H1 (cell line): ENCODE results near the gene FRMD4A. TPM values are rescaled to one million over a fixed set of nuclear protein-coding genes. Genes with fewer than 3 reads are reported as not detected.

Experiments used
- BACH1 ChIP-seq: IDR thresholded peaks from 2 replicates; pipeline ENCODE4 v1.6.1; 2012; ENCODE audit warnings: low read length, improper control_type of control experiment
- JUN ChIP-seq: IDR thresholded peaks from 2 replicates; pipeline ENCODE4 v1.6.1; 2011; ENCODE audit warnings: low read depth, mild to moderate bottlenecking, improper control_type of control experiment, low read length
- RBBP5 ChIP-seq: IDR thresholded peaks from 2 replicates; pipeline ENCODE4 v1.7.1; 2012; ENCODE audit warnings: low read depth, mild to moderate bottlenecking, inconsistent platforms, low read length, moderate library complexity, borderline replicate concordance
- TEAD4 ChIP-seq: IDR thresholded peaks from 2 replicates; pipeline ENCODE4 v1.6.1; 2012; ENCODE audit warnings: low read depth, low read length, inconsistent platforms, mixed read lengths
- polyA plus RNA-seq, 7 experiments: library from polyadenylated mRNA; depleted of rRNA in 3 of 7; stranded (reverse) in 5 of 7; unstranded in 2 of 7; fragments of >200 nt in 5 of 7; fragments of 200-250 nt in 2 of 7; gene quantifications; 1 replicate in 5 of 7; 2 replicates in 1 of 7; 4 replicates in 1 of 7; pipeline versions ENCODE4 v1.2.1 to v1.2.3, GENCODE V29; 2011 to 2013; ENCODE audit warnings: missing spikeins in 2 of 7, mixed read lengths in 2 of 7
- total RNA-seq: library from RNA; stranded (reverse); fragmentation: NEBNext Ultra II Directional; extraction: Animal tissue kit (Norgen Biotek cat#: 25700); gene quantifications from 2 replicates; pipeline ENCODE4 v1.2.1, GENCODE V29; 2021
- TF ChIP-seq, protein P1 (sequence below): IDR thresholded peaks from 2 replicates; pipeline ENCODE4 v1.6.1; 2011; ENCODE audit warnings: low read depth, mild to moderate bottlenecking, low read length; ENCODE audit not compliant: insufficient read depth
- TF ChIP-seq, protein P2 (sequence below): fragments of 300-600 bp; sonication (generic); IDR thresholded peaks from 2 replicates; pipeline ENCODE4 v1.7.1; 2012; ENCODE audit warnings: low read length, moderate library complexity, mild to moderate bottlenecking, inconsistent platforms; ENCODE audit not compliant: insufficient replicate concordance

Gene FRMD4A
- total and polyA plus RNA-seq, 2 of the 8 experiments (the other 6 are each of a cell fraction or from before 2014, with no cell fraction given): 38.6 to 39.6 TPM

DNA sequence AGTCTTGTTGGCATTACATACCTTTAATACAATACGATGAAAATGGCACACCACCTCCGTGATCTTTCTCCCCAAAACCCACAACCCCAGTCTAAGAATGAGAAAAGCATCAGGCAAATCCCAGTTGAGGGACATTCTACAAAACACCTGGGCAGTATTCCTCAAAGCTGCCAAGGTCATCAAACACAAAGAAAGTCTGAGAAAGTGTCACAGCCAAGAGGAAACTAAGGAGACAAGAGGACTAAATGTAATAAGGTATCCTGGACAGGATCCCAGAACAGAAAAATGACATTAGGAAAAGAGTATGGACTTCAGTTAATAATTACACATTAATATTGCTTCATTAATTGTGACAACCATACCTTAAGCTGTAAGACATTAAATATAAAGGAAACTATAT is 14.5 kb upstream of the FRMD4A start (continued):
- TF ChIP-seq, protein P1, sequence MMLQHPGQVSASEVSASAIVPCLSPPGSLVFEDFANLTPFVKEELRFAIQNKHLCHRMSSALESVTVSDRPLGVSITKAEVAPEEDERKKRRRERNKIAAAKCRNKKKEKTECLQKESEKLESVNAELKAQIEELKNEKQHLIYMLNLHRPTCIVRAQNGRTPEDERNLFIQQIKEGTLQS: no peak
- TF ChIP-seq BACH1 (no peak), RBBP5 (no peak), TEAD4 (no peak), JUN (no peak)
- TF ChIP-seq, protein P2, sequence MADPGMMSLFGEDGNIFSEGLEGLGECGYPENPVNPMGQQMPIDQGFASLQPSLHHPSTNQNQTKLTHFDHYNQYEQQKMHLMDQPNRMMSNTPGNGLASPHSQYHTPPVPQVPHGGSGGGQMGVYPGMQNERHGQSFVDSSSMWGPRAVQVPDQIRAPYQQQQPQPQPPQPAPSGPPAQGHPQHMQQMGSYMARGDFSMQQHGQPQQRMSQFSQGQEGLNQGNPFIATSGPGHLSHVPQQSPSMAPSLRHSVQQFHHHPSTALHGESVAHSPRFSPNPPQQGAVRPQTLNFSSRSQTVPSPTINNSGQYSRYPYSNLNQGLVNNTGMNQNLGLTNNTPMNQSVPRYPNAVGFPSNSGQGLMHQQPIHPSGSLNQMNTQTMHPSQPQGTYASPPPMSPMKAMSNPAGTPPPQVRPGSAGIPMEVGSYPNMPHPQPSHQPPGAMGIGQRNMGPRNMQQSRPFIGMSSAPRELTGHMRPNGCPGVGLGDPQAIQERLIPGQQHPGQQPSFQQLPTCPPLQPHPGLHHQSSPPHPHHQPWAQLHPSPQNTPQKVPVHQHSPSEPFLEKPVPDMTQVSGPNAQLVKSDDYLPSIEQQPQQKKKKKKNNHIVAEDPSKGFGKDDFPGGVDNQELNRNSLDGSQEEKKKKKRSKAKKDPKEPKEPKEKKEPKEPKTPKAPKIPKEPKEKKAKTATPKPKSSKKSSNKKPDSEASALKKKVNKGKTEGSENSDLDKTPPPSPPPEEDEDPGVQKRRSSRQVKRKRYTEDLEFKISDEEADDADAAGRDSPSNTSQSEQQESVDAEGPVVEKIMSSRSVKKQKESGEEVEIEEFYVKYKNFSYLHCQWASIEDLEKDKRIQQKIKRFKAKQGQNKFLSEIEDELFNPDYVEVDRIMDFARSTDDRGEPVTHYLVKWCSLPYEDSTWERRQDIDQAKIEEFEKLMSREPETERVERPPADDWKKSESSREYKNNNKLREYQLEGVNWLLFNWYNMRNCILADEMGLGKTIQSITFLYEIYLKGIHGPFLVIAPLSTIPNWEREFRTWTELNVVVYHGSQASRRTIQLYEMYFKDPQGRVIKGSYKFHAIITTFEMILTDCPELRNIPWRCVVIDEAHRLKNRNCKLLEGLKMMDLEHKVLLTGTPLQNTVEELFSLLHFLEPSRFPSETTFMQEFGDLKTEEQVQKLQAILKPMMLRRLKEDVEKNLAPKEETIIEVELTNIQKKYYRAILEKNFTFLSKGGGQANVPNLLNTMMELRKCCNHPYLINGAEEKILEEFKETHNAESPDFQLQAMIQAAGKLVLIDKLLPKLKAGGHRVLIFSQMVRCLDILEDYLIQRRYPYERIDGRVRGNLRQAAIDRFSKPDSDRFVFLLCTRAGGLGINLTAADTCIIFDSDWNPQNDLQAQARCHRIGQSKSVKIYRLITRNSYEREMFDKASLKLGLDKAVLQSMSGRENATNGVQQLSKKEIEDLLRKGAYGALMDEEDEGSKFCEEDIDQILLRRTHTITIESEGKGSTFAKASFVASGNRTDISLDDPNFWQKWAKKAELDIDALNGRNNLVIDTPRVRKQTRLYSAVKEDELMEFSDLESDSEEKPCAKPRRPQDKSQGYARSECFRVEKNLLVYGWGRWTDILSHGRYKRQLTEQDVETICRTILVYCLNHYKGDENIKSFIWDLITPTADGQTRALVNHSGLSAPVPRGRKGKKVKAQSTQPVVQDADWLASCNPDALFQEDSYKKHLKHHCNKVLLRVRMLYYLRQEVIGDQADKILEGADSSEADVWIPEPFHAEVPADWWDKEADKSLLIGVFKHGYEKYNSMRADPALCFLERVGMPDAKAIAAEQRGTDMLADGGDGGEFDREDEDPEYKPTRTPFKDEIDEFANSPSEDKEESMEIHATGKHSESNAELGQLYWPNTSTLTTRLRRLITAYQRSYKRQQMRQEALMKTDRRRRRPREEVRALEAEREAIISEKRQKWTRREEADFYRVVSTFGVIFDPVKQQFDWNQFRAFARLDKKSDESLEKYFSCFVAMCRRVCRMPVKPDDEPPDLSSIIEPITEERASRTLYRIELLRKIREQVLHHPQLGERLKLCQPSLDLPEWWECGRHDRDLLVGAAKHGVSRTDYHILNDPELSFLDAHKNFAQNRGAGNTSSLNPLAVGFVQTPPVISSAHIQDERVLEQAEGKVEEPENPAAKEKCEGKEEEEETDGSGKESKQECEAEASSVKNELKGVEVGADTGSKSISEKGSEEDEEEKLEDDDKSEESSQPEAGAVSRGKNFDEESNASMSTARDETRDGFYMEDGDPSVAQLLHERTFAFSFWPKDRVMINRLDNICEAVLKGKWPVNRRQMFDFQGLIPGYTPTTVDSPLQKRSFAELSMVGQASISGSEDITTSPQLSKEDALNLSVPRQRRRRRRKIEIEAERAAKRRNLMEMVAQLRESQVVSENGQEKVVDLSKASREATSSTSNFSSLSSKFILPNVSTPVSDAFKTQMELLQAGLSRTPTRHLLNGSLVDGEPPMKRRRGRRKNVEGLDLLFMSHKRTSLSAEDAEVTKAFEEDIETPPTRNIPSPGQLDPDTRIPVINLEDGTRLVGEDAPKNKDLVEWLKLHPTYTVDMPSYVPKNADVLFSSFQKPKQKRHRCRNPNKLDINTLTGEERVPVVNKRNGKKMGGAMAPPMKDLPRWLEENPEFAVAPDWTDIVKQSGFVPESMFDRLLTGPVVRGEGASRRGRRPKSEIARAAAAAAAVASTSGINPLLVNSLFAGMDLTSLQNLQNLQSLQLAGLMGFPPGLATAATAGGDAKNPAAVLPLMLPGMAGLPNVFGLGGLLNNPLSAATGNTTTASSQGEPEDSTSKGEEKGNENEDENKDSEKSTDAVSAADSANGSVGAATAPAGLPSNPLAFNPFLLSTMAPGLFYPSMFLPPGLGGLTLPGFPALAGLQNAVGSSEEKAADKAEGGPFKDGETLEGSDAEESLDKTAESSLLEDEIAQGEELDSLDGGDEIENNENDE: no peak
